HCEC 1CT (cell line): Measurements from ENCODE around the gene CATSPER1.
"Not testable (repeated sequence)": the region's sequence is repeated elsewhere in the genome, so short reads cannot be mapped to it uniquely, and the experiment has no call there.

Experiments used
- DNase-seq: peaks from one replicate; pipeline ENCODE4 v3.0.0-alpha.2; 2017

The CATSPER1 gene

DNA sequence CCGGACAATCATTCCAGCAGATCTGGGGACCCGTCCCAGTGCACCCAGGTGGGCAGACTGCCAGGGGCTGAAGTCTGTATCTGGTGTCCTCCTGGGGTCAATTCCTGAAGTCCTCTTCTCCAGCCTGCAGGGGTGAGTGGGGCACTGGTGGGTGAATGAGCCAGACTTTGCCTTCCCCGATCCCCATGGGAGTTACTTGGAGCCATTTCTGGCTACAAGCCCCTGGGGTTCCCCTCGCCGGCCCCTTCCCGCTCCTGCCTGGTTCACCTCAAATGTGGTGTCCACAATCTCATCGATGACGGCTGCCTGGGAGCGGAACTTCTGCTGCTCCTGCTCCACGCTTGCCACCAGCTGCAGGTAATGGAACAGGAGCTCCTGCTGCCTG lies 9.5 kb downstream of the CATSPER1 start:
- DNase-seq: no peak

DNA sequence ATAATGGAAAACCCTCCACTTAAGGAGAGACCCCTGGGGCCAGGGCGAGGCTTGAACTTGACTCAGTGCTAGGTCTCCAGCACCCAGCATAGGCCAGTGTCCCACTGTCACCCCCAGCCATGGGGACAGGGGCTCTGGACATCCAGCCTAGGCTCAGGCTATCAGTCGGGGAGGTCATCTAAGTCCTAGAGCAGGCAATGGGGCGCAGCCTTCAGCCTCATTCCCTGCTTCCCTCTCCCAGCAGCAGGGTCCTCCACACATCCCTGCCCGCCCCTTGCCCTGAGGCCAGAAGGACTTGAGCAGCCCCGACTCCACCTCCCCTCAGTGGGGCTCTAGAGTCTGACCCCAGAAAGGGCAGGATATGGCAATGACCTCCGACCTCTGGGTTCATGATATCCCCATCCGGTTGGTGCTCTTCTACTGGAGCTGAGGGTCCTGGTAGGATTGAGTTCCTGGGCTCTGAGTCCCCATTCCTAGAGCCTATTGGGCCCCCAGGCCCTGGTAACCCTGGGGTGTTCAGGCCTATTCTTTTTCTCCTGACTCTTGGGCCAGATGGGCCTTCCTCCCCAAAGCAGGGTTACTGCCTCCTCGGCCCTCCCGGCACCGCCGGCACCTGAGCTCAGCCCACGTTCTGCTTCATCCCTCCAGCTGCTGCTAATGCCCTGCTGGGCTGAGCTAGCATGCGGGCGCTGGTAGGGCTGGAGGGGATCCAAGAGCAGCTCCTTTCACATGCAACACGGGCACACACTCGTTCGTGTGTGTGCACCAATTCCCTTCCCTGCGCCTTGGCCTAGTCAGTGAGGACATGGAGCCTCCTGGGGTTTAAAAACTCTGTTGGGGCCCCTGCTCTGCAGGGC lies 10.1 kb downstream of the CATSPER1 start:
- no peak for DNase-seq

GRCh38 chr11:66015454-66015881 lies 10.8 kb downstream of the CATSPER1 start:
- DNase-seq: no peak

GRCh38 chr11:66014804-66015453 lies 11.3 kb downstream of the CATSPER1 start:
- DNase-seq: no peak

- no peak for DNase-seq
Measured at GRCh38 chr11:66013762-66014100, 12.5 kb downstream of the CATSPER1 start.

DNA sequence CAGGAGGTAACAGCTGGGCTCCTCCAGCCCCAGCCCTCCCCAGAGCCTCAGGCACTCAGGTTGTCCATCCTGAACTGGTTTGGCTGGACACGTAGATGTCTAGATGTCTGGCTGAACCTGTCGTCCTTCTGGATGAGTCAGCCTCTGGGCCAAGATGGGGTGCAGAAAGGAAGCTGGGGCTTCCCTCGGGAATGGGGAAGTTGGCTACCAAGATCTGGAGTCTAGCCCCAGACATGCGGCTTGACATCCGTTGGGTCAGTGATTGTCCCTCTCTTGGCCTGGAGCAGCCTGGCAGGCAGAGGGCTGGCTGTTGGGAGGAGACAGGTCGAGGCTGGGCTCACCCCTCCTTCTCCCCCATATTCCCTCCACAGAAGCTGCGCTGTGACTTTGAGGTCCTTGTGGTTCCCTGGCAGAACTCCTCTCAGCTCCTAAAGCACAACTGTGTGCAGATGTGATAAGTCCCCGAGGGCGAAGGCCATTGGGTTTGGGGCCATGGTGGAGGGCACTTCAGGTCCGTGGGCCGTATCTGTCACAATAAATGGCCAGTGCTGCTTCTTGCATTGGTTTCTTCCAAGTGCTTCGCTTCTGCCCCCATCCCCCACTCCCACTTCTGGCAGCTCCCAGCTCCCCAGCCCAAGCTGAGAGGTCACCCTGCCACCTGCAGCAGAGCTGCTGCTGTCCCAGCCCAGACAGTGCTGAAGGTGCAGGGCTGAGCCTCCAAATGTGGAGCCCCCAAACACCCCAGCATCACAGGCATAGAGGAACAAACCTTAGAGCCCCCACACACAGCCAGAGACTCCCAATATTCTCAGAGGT lies 13.1 kb downstream of the CATSPER1 start:
- no peak for DNase-seq

GRCh38 chr11:66012371-66012945 lies 13.8 kb downstream of the CATSPER1 start:
- no peak for DNase-seq

DNA sequence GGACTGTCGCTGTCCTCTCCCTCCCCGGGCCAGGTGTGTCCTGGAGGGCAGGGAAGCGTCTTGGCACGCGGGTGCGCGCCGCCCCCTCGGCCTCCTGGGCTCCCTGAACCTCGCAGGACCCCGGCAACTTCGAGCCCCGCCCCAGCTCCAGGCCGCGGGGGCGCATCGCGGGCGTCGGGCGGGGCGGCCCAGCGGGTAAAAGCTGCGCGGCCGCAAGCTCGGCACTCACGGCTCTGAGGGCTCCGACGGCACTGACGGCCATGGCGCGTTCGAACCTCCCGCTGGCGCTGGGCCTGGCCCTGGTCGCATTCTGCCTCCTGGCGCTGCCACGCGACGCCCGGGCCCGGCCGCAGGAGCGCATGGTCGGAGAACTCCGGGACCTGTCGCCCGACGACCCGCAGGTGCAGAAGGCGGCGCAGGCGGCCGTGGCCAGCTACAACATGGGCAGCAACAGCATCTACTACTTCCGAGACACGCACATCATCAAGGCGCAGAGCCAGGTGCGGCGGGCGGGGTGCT lies 14.4 kb downstream of the CATSPER1 start, which contains the start of gene CST6:
CST6 (plus strand) TSS at position 224 of the 519 bp plus-strand sequence; CDS start at position 261, 37 bp downstream.
- no peak for DNase-seq

DNA sequence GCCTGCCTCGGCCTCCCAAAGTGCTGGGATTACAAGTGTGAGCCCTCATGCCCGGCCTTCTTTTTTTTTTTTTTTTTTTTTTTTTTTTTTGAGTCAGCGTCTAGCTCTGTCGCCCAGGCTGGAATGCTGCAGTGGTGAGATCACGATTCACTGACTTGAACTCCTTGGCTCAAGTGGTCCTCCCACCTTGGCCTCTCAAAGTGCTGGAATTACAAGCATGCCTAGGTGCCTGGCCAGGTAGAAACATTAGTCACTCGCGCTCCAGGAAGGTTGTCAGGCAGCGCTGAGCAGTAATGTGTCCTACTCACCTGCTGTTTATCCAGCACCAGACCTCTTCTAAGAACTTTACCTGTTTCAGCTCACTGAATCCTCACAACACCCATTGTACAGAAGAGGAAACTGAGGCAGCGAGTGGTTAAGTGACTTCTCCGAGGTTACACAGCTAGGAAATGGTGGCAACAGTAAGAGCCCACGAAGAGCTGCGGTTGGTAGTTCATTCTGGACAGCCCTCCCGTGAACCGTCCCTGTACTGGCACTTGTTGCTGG lies 15.0 kb downstream of the CATSPER1 start:
- peak; percentile 44 for DNase-seq

DNA sequence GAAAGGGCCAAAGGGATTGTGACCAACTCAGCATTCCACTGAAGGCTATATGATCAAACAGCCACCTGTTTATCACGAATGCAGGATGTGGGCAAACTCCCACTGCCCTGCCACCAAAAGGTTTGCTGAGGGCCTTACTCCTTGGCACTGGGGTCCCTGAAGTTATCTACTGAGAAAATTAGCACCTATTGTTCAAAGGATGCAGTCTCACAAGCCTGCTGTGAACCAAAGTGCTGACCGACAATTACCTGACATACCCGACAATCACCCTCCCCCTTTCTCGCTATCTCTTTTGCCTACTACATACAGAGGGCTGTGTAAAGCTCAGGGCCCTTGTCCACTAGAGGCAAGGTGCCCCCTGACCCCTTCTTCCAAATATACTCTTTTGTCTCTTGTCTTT lies 16.2 kb downstream of the CATSPER1 start:
- DNase-seq: not testable (repeated sequence)

- DNase-seq: no peak
Measured at GRCh38 chr11:66008468-66009101, 17.7 kb downstream of the CATSPER1 start.

DNA sequence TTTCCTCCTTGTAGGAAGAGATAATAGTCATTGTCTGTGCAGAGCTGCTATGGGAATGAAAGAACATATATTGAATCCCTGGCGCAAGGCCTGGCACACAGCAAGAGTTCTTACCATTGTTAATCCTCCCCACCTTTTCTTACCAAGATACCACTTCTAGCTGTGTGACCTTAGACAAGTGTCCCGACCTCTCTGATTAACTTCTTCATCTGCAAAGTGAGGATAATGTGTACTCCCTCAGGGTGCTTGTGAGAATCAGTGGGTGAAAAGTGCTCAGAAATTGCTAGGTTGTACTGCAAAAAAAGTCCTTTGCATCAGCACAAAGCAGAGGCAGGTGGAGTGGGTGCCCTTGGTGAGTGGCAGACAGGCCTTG lies 18.2 kb downstream of the CATSPER1 start:
- no peak for DNase-seq

GRCh38 chr11:66007201-66007634 lies 19.1 kb downstream of the CATSPER1 start:
- DNase-seq: no peak

GRCh38 chr11:66006891-66007176 lies 19.4 kb downstream of the CATSPER1 start:
- DNase-seq: no peak

DNA sequence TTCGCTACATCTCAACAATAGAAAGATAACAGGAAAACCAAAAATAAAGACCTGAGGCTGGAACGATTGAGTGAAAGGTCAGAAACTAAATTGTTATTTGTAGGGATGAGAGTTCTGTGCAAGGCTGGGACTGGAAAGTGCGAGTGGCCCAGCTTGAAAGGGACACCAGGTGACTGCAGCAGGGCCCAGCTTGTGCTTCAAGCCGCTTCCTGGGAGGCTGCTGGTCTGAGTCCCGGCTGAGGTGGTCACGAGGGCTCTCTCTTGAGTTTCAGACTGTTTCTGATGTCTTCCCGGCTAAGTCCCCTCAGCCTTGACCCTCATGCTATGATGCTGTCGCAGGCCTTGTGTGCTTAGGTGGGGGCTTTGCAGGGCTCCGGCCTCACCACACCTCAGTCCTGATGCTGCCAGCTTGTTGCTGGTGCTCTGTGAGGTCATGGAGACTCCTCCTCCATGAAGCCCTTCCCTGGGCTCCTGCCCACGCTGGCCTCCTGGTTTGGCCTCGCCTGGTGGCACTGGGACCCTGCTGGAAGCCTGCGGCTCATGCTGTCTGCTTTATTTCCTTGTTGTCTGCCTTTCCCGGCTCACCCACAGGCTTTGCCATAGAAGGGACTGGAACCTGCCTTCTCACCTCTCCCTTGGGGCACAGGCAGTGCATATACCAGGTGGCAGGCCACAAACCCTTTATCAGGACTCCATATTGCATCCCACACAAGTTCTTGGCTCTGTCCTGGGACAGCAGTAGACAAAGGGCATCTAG lies 20.0 kb downstream of the CATSPER1 start:
- no peak for DNase-seq

DNA sequence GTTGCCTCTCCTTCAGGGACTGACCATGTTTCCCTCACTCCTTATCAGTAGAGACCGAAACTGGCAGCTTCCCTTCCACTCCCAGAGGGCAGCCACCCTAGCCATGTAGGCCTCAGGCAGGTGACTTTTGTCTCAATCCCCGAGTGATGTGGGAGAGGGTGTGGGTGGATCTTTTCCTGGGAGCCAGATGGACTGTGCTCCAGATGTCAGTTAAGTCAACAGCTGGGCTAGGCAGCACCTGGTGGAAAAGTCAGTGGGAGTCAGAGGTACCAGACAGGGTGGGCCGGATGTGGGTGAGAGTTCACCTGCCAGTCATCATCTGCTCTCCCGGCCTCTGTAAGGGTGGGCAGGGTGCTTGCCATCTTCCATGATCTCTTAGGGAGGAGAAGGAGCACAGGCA lies 22.1 kb downstream of the CATSPER1 start:
- DNase-seq: no peak

- DNase-seq: no peak
Measured at GRCh38 chr11:66003291-66003690, 23.0 kb downstream of the CATSPER1 start.

DNA sequence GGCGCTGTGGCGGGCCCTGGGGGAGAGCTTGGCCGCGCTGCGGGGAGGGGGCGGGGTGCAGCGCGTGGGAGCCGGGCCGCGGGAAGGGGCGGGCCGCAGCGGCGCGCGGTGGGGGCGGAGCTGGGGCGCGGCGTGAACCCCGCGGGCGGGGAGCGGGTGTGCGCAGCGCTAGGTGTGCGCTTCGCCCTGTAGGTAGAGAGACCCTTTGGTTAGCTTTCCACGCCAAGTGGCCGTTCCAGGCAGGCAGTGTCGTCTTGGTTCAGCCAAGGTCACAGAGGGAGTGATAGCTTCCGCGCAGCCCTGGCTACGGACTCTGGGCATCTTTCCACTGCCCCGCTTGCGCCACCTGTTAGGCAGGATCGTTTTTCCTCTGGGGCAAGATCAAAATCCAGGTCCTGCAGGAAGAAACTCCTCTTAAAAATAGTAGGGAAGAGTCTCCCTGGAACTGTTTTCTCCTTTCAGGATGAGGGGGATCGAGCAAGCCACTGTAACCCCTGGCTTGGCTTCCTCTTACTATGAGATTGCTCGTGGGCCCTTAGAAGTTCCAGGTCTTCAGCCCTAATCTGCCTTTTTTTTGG lies 23.5 kb downstream of the CATSPER1 start:
- DNase-seq: peak; percentile 53

DNA sequence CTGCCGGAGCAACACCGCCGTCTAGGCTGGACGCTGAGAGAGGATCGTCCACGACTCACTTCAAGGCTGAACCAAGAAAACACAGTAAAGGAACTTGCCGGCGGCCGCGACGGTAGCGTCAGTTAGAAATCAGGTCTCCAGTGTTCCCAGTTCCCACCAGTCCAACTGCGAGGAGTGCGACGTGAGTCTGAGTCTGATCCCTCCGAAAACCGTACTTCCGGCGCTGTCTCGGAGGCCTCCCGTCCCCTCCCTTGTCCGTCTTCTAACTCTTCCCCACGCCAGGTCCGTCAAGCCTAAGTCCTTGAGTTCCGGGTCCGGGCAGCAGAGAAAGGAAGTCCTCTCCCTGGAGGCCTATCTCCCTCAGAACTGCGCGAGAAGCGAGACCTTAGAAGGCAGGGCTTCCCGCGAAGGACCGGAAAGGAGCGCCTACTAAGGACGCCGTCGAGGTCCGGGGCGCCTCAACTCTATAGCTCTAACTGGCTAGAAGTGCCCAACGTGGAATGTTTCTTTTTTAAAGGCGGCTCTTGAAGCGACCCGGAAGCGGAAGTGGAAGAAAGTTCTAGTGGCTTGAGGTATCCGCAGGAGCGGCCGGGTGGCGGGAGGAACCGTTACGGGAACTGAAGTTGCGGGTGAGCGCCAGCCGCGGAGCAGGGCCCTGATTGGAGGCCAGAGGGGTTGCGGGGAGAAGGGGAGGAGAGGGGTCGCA lies 24.2 kb downstream of the CATSPER1 start, which contains the start of the genes BANF1 and EIF1AD:
BANF1 (plus strand) TSS at position 562 of the 706 bp plus-strand sequence. CDS start 748 bp downstream, outside the sequence.
EIF1AD (minus strand) TSS at position 216 of the 706 bp plus-strand sequence. CDS start 1,768 bp downstream, outside the sequence.
- peak; percentile 96 for DNase-seq

DNA sequence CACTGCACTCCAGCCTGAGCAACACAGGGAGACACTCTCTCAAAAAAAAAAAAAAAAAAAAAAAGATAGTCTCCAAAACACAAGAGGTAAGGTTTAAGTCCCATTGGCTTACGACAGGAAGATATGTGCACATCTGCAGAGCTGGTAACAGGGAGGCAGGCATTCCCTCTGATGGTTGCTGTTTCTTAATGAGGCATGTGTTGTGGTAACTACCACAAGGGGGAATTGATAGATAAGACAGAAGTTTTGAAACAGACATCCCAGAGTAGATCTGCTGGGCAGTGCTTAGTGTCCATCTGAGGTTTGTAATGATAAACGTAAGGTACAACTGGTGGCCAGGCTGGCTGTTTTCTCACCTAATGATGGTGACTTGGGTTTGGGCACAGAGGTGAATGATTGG lies 29.0 kb downstream of the CATSPER1 start:
- no peak for DNase-seq
